NCI-H2081 treated with DMSO at 0.1 percent for 48 hours (cell line): ENCODE data around the gene GLYR1.

Source experiments
- DNase-seq: peaks from one replicate; lab custom pipeline; 2025; lab: John Stamatoyannopoulos, UW

Gene GLYR1

GRCh38 chr16:4847774-4848587 lies 893 bp upstream of the GLYR1 start:
- no peak for DNase-seq

DNA sequence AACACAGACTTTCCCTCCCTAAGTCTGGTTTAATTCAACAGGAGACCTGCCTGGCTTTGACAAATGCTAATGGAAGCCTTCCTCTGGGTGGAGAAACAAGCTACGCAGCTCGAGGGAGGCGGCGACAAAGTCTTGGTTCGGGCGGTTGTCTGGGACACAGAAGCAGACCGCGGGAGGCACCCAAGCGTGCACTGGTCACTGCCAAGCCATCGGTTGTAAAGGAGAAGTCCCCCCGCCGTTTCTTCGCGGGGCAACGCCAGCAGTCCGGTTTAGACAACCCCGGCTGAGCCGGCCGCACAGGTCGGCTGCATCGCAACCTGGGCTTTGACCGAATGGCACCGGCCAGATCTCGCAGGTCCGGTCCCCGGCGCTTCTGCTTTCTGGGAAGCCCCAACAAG lies 586 bp downstream of the GLYR1 start:
- DNase-seq = no peak

GRCh38 chr16:4840984-4841383 lies 6.1 kb downstream of the GLYR1 start:
- DNase-seq = no peak

DNA sequence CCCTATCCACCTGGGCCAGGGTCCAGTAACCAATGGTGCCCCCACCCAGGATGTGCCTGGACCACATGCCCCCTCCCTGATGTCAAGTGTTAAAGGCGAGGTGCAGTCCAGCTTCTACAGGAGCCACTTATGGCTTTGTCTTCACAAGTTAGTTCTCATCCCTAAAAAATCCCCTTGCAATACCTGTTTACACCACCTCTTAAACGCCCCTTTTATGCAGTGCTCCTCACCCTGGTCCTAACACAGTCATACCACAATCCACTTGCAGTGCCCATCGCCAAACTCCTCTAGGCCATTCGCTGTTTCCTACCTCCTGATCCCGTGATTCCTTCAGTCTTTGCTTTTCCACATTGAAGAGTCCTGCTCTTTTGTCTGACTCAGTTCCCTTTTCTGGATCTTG lies 7.1 kb downstream of the GLYR1 start:
- DNase-seq = no peak

- DNase-seq = no peak
Measured at GRCh38 chr16:4837733-4838501, 9.2 kb downstream of the GLYR1 start.

GRCh38 chr16:4836727-4837126 lies 10.4 kb downstream of the GLYR1 start:
- DNase-seq = no peak

- no peak for DNase-seq
Measured at GRCh38 chr16:4833584-4833983, 13.5 kb downstream of the GLYR1 start.

DNA sequence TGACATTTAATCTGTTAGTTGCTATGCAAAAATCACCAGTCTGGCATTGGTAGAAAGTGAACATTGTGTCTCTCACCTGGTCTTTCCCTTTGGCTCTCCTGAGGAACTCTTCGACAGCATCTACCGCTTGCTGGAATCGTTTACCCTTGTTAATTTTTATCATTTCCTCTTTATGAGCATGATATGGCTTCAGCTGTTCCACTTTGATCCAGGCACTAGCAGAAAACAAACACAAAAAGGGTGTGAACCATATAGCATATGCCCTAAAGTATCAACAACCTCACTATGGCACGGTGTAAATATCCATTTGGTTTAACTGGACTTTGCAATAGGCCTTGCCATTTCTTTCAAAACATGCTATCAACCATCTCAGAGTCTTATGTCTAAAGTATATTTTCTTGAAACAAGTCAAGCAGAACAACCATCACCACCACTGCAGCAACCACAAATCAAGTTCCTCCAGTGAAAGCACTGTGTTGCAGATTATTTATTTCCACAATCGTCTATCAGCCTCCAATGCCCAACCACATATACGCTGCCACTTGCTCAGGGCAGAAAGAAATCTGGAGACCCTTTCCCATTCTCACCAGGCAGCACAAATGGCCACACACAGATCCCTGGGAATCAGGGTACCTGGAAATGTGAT lies 14.3 kb downstream of the GLYR1 start:
- no peak for DNase-seq

DNA sequence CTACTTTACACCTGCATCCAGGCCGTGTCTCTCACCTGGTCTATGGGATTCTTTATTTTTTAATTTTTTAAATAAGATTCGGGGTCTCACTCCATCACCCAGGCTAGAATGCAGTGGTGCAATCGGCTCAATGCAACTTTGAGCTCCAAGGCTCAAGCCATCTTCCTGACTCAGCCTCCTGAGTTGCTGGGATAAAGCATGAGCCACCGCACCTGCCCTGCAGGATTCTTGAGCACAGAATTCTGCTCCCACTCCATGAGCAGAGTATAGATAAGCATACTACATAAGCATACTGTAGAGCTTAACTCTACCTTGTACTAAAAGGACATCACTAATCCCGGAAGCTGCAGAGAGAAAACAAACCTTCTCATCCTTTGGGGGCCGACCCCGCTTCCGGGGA lies 15.5 kb downstream of the GLYR1 start:
- DNase-seq = no peak

DNA sequence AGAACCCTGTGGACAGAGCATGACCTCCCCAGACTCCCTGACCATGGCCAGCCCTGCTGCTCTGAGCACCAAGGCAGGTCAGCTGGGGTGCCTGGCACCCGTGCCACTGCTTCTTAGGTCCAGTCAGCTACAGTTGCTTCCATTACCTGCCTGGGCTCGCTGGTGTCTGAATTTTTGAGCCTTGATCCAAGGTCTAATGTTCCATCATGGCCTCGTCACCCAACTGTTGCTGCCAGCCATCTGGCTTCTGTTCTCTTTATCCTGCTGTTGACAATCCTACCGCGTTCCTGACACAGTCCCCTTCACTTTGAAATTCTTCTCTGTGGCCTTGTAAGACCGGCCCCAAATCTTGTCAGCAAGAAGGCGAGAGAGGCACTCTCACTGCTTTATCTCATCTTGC lies 16.7 kb downstream of the GLYR1 start:
- DNase-seq = no peak

GRCh38 chr16:4828567-4829321 lies 18.3 kb downstream of the GLYR1 start:
- DNase-seq = no peak

GRCh38 chr16:4826980-4827379 lies 20.1 kb downstream of the GLYR1 start:
- no peak for DNase-seq

- no peak for DNase-seq
Measured at GRCh38 chr16:4826526-4826925, 20.6 kb downstream of the GLYR1 start.

- DNase-seq = no peak
Measured at GRCh38 chr16:4825196-4825595, 21.9 kb downstream of the GLYR1 start.

- no peak for DNase-seq
Measured at GRCh38 chr16:4820652-4821051, 26.4 kb downstream of the GLYR1 start.

DNA sequence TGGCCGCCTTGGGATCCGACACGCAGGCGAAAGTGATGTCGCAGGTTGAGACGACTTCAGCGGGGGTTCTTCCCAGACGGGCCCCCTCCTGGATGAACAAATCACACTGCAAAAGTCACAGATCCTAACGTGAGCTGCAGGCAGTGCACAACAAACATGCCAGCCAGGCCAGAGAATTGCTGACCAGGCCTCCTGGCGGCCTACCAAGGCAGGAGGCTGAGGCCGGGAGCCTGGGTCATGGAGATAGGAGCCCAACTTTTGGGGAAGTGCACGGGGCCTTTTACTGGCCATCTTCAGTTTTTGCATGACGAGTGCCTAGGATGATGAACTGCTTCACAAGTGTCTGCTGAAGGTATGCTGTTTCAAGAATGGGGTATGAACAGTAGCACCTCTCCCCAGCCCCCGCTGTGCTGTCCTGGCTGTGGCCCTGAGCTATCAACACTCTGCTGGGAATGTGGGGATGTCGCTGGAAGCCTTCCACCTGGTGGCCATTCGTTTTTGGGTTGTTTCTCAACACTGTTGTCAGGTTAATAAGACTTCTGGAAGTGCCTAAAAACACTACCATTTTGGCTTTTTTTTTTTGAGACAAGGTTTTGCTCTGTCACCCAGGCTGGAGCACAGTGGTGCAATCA lies 32.4 kb downstream of the GLYR1 start:
- no peak for DNase-seq

GRCh38 chr16:4814046-4814445 lies 33.0 kb downstream of the GLYR1 start:
- DNase-seq = no peak

- no peak for DNase-seq
Measured at GRCh38 chr16:4813251-4814003, 33.7 kb downstream of the GLYR1 start.

DNA sequence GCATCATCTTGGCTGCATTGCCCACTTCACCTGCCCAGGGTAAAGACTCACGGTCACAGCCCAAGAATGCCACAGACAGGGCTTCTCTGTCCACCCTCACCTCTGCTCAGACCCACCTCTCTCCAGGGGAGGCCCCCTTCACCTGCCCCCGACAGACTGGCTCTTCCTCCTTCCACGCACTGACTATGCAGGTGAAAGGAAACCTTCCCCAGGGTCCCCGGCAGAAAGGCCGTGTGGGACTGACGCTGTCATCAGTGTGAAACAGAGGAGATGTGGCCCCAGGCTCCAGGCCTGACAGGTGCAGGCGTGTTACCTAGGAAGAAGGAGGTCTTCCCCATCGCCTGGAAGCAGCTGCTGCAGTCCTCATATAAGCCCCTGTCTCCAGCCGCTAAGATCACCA lies 35.3 kb downstream of the GLYR1 start:
- DNase-seq = no peak

DNA sequence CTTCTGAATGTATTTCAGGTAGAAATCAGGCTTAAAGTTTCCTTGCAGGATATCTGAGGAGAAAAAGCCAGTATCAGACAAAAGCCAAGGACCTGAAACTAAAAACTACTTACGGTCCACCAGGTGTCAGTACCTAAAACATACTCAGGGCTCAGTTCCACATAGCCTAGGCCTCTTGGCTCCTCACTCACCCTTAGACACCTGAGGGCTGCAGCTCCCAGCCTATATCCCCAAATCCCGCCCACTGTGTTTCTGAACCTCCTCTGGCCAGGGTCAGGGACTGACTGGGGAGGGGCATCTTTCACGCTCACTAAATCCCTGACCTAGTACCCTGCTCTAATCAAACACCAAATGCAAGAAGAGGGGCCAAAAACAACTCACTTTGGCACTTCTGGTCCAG lies 35.8 kb downstream of the GLYR1 start:
- DNase-seq = no peak

- no peak for DNase-seq
Measured at GRCh38 chr16:4806280-4806679, 40.8 kb downstream of the GLYR1 start.
